Pancreas (tissue), 10 donors: ENCODE measurements around the gene CFAP210. TPM values are rescaled to one million over a fixed set of nuclear protein-coding genes. Genes with fewer than 3 reads are reported as not detected.

Source experiments
- ATAC-seq, 4 donors: fragments of 200-7000 bp; cut with Tn5 transposase; one replicate each; pipeline versions ENCODE4 v1.8.0 to v1.9.1; 2020; ENCODE audit warnings: mild to moderate bottlenecking in 4 of 4, moderate library complexity in 4 of 4
- DNase-seq, 6 donors: peaks; one replicate each; pipeline ENCODE4 v3.0.0-alpha.2; 2020
- FAIRE-seq: peaks from 2 replicates; lab custom pipeline; 2012; peaks lifted over from hg19 to GRCh38; lab: Jason Lieb, UNC
- H3K27ac ChIP-seq, 4 donors: fragments of 200-600 bp; sonication (generic); 1 replicate in 3 of 4; 2 replicates in 1 of 4; pipeline versions ENCODE4 v1.5.0 to v1.8.0; 2020
- H3K27me3 ChIP-seq, 4 donors: fragments of 200-600 bp; one replicate each; pipeline ENCODE4 v1.8.0; 2021
- H3K36me3 ChIP-seq, 3 donors: fragments of 200-600 bp; sonication (generic) in 1 of 3; one replicate each; pipeline versions ENCODE4 v1.5.0 to v1.8.0; 2020 to 2021
- H3K4me1 ChIP-seq, 3 donors: fragments of 200-600 bp; one replicate each; pipeline ENCODE4 v1.8.0; 2021
- H3K4me3 ChIP-seq, 4 donors: fragments of 200-600 bp; sonication (generic) in 2 of 4; one replicate each; pipeline versions ENCODE4 v1.5.0 to v1.8.0; 2020 to 2021
- H3K9me3 ChIP-seq, 4 donors: fragments of 200-600 bp; one replicate each; pipeline ENCODE4 v1.8.0; 2021
- CTCF ChIP-seq, 4 donors: fragments of 200-600 bp; sonication (generic) in 3 of 4; IDR thresholded peaks; one replicate each; pipeline versions ENCODE4 v1.5.0 to v1.8.0; 2021; ENCODE audit warnings: antibody characterized with exemption in 4 of 4
- WGBS, 2 donors: extraction: QIAGEN DNeasy Blood & Tissue Kit; methylation state at CpG; one replicate each; pipeline ENCODE4 v1.1.7; 2013; 5-methylcytosine and 5-hydroxymethylcytosine counted together
- intact Hi-C, 3 donors: fragments of 100-400 bp; cut with DNase I; formaldehyde crosslinking; loops; one replicate each; pipeline versions ENCODE4 v1.11.1 to v1.14.2; 2022
- polyA plus RNA-seq, 2 donors: library from polyadenylated mRNA; stranded (reverse); fragments of 200-250 nt; gene quantifications; one replicate each; pipeline ENCODE4 v1.2.3, GENCODE V29; 2013
- total RNA-seq, 6 donors: library from RNA; stranded (reverse); fragmentation: NEBNext Ultra II Directional in 4 of 6; extraction: Animal tissue kit (Norgen Biotek cat#: 25700) in 4 of 6; gene quantifications; one replicate each; pipeline versions ENCODE4 v1.2.1 to v1.2.4, GENCODE V29; 2021 to 2023
- donor health status: healthy with polysubstance abuse.
- donor health status: DM: no; HTN: no; CAD: no; lungs with moderate emphysema.
- donor health status: DM: no; HTN: no; CAD: no.
- donor health status: control.
- donor health status: control.
- donor health status: Bipolar disorder and iron deficiency.
- donor health status: DM: yes; HTN: yes; CAD: no.
- donor health status: DM: no; HTN: no; CAD: no.
- donor health status: DM: no; HTN: no; CAD: no.
- donor health status: DM: yes; HTN: yes; CAD: no.

Gene CFAP210
- total and polyA plus RNA-seq, 8 donors: 0.09 to 0.73 (median 0.21) TPM; not detected in 2

GRCh38 chr2:169661265-169661664 is 32.9 kb downstream of the CFAP210 start:
- ATAC-seq: no peak
- no peaks in the 10 kb centered on the region for H3K27me3 ChIP-seq
- H3K9me3 ChIP-seq: no peaks in the 10 kb centered on the region
- H3K36me3 ChIP-seq: no peaks in the 10 kb centered on the region
- no peaks in the 10 kb centered on the region for H3K4me1 ChIP-seq
- no peak overlapping the region for H3K27ac ChIP-seq
- TF ChIP-seq CTCF (IDR thresholded peaks at IDR 0.05): no peak
- no peak for DNase-seq
- 63 to 80% methylated on average over 3 of the region's 3 CpGs for WGBS, 2 donors
- no peak for FAIRE-seq
- intact Hi-C loops: no loop called here
- H3K4me3 ChIP-seq: no peak overlapping the region

GRCh38 chr2:169659320-169659719 is 34.9 kb downstream of the CFAP210 start:
- no peak for FAIRE-seq
- Histone ChIP-seq H3K4me1 (no peaks in the 10 kb centered on the region), H3K27ac (no peak overlapping the region), H3K36me3 (no peaks in the 10 kb centered on the region), H3K27me3 (no peaks in the 10 kb centered on the region), H3K9me3 (no peaks in the 10 kb centered on the region), H3K4me3 (no peak overlapping the region)
- DNase-seq: no peak
- intact Hi-C loops: no loop called here
- no peak for TF ChIP-seq CTCF (IDR thresholded peaks at IDR 0.05)
- 80 to 97% methylated on average over 1 of the region's 1 CpG for WGBS, 2 donors
- no peak for ATAC-seq

GRCh38 chr2:169658877-169659276 is 35.3 kb downstream of the CFAP210 start:
- intact Hi-C loops: no loop called here
- WGBS, 2 donors: 92 to 95% methylated on average over 1 of the region's 1 CpG
- no peaks in the 10 kb centered on the region for H3K4me1 ChIP-seq
- no peaks in the 10 kb centered on the region for H3K27me3 ChIP-seq
- DNase-seq (no peak), FAIRE-seq (no peak), ATAC-seq (no peak)
- H3K27ac ChIP-seq: no peak overlapping the region
- H3K36me3 ChIP-seq: no peaks in the 10 kb centered on the region
- H3K4me3 ChIP-seq: no peak overlapping the region
- H3K9me3 ChIP-seq: no peaks in the 10 kb centered on the region
- TF ChIP-seq CTCF (IDR thresholded peaks at IDR 0.05): no peak

- 65 to 67% methylated on average over 3 of the region's 3 CpGs for WGBS, 2 donors
- H3K9me3 ChIP-seq: no peaks in the 10 kb centered on the region
- intact Hi-C loops: no loop called here
Observed at GRCh38 chr2:169656164-169656563, 38.0 kb downstream of the CFAP210 start.

More at GRCh38 chr2:169656164-169656563, 38.0 kb downstream of the CFAP210 start:
- Histone ChIP-seq H3K4me1 (no peaks in the 10 kb centered on the region), H3K27ac (no peak overlapping the region), H3K36me3 (no peaks in the 10 kb centered on the region), H3K4me3 (no peak overlapping the region), H3K27me3 (no peaks in the 10 kb centered on the region)
- FAIRE-seq (no peak), DNase-seq (no peak), ATAC-seq (no peak)
- TF ChIP-seq CTCF (IDR thresholded peaks at IDR 0.05): no peak
